Endothelial cell of umbilical vein (primary cell): ENCODE data around the gene CHST3. TPM values are rescaled to one million over a fixed set of nuclear protein-coding genes. Genes with fewer than 3 reads are reported as not detected.

ENCODE experiments used
- BruUV-seq: library from RNA; stranded (reverse); fragments of 400-500 nt; replicated peaks from 2 replicates; lab custom pipeline; 2021; lab: Mats Ljungman, UMichigan
- CTCF ChIA-PET: fragments of 300-600, 350-600 bp; sonication (Branson Sonifier 250); formaldehyde crosslinking; loops from one replicate; lab custom pipeline; 2021; ENCODE audit warnings: antibody characterized with exemption, inconsistent platforms; lab: Charles Lee
- POLR2A ChIA-PET: fragments of 300-600, 350-600 bp; sonication (Branson Sonifier 250); formaldehyde crosslinking; loops from one replicate; lab custom pipeline; 2021; ENCODE audit warnings: antibody characterized with exemption, inconsistent platforms; lab: Charles Lee
- DNase-seq: peaks from one replicate; pipeline ENCODE4 v3.0.0-alpha.2; 2011; ENCODE audit warnings: low read depth, low spot score
- FAIRE-seq: peaks from 2 replicates; lab custom pipeline; 2011; peaks lifted over from hg19 to GRCh38; lab: Jason Lieb, UNC
- H2AFZ ChIP-seq: 2 replicates; pipeline ENCODE4 v1.6.0; 2012; ENCODE audit warnings: low read depth, low read length, control low read depth, inconsistent platforms
- H3K27ac ChIP-seq: 2 replicates; pipeline ENCODE4 v1.5.1; 2011; ENCODE audit warnings: low read depth, mild to moderate bottlenecking, control low read depth, low read length, moderate library complexity; ENCODE audit not compliant: insufficient read depth
- H3K27me3 ChIP-seq, 2 experiments: 2 replicates each; pipeline versions ENCODE4 v1.6.0 to v1.6.1; 2011; ENCODE audit warnings: low read length in 2 of 2, mixed read lengths in 1 of 2; ENCODE audit not compliant: control insufficient read depth in 2 of 2, insufficient read depth in 2 of 2
- H3K36me3 ChIP-seq, 2 experiments: 2 replicates in 1 of 2; 3 replicates in 1 of 2; pipeline ENCODE4 v1.5.1; 2011; ENCODE audit warnings: low read length in 2 of 2, mild to moderate bottlenecking in 1 of 2, moderate library complexity in 1 of 2; ENCODE audit not compliant: control insufficient read depth in 2 of 2, insufficient read depth in 2 of 2; ENCODE audit errors: extremely low read depth in 1 of 2
- H3K4me1 ChIP-seq: 3 replicates; pipeline ENCODE4 v1.5.1; 2011; ENCODE audit warnings: mild to moderate bottlenecking, low read length; ENCODE audit not compliant: control insufficient read depth, insufficient read depth; ENCODE audit errors: extremely low read depth
- H3K4me2 ChIP-seq: 2 replicates; pipeline ENCODE4 v1.6.1; 2011; ENCODE audit warnings: low read length, control low read depth, mixed read lengths; ENCODE audit not compliant: insufficient read depth
- H3K4me3 ChIP-seq, 3 experiments: fragments of 200-600 bp in 1 of 3; sonication (generic), shearing (Covaris generic) in 1 of 3; replicated peaks in 1 of 3; 2 replicates each; pipeline ENCODE4 v1.5.1; 2011 to 2016; ENCODE audit warnings: control low read depth in 3 of 3, low read length in 3 of 3, mild to moderate bottlenecking in 2 of 3, inconsistent platforms in 1 of 3, low read depth in 1 of 3, moderate library complexity in 1 of 3; ENCODE audit not compliant: insufficient read depth in 1 of 3
- H3K79me2 ChIP-seq: 2 replicates; pipeline ENCODE4 v1.6.0; 2012; ENCODE audit warnings: low read length, inconsistent platforms; ENCODE audit not compliant: control insufficient read depth, insufficient read depth
- H3K9ac ChIP-seq: replicated peaks from 2 replicates; pipeline ENCODE3; 2011; ENCODE audit warnings: low read length, control low read depth; ENCODE audit not compliant: insufficient read depth; ENCODE audit errors: extremely low read depth
- H3K9me1 ChIP-seq: replicated peaks from 3 replicates; pipeline ENCODE4 v1.6.0; 2011; ENCODE audit warnings: mild to moderate bottlenecking, low read length; ENCODE audit not compliant: control insufficient read depth, insufficient read depth; ENCODE audit errors: extremely low read depth
- H3K9me3 ChIP-seq: replicated peaks from 2 replicates; pipeline ENCODE4 v1.5.1; 2012; ENCODE audit warnings: low read length, inconsistent platforms; ENCODE audit not compliant: control insufficient read depth, insufficient read depth
- H4K20me1 ChIP-seq: replicated peaks from 2 replicates; pipeline ENCODE3; 2011; ENCODE audit warnings: mild to moderate bottlenecking, low read length; ENCODE audit not compliant: control insufficient read depth, insufficient read depth; ENCODE audit errors: extremely low read depth
- CTCF ChIP-seq, 2 donors: IDR thresholded peaks; 1 replicate in 1 of 2; 2 replicates in 1 of 2; pipeline ENCODE4 v1.5.1; 2011; ENCODE audit warnings: low read length in 2 of 2, mild to moderate bottlenecking in 2 of 2, moderate library complexity in 2 of 2, control low read depth in 1 of 2, inconsistent platforms in 1 of 2, low read depth in 1 of 2; ENCODE audit not compliant: insufficient read depth in 1 of 2; ENCODE audit errors: extremely low read depth in 1 of 2
- EZH2 ChIP-seq: IDR thresholded peaks from 2 replicates; pipeline ENCODE4 v1.6.1; 2012; ENCODE audit warnings: borderline replicate concordance, low read depth, mild to moderate bottlenecking, moderate library complexity, low read length, inconsistent platforms; ENCODE audit not compliant: severe bottlenecking
- FOS ChIP-seq: IDR thresholded peaks from 2 replicates; pipeline ENCODE4 v1.6.1; 2011; ENCODE audit warnings: mild to moderate bottlenecking, low read length, moderate library complexity, borderline replicate concordance; ENCODE audit not compliant: insufficient read depth
- GATA2 ChIP-seq: IDR thresholded peaks from 2 replicates; pipeline ENCODE4 v1.7.0; 2011; ENCODE audit warnings: low read depth, mild to moderate bottlenecking, moderate library complexity, mixed read lengths, low read length; ENCODE audit not compliant: insufficient read length, insufficient read depth
- JUN ChIP-seq: IDR thresholded peaks from 2 replicates; pipeline ENCODE4 v1.6.1; 2011; ENCODE audit warnings: borderline replicate concordance, low read depth; ENCODE audit not compliant: insufficient read length, insufficient read depth
- MAX ChIP-seq: IDR thresholded peaks from 2 replicates; pipeline ENCODE4 v1.6.1; 2011; ENCODE audit not compliant: insufficient read depth, insufficient read length
- MYC ChIP-seq: IDR thresholded peaks from one replicate; pipeline ENCODE4 v1.6.1; 2011; ENCODE audit warnings: mild to moderate bottlenecking, low read depth, low read length
- POLR2A ChIP-seq: IDR thresholded peaks from 2 replicates; pipeline ENCODE4 v1.6.1; 2012; ENCODE audit warnings: low read depth, mild to moderate bottlenecking, control low read depth, low read length
- POLR2AphosphoS5 ChIP-seq: IDR thresholded peaks from 2 replicates; pipeline ENCODE4 v1.6.1; 2012; ENCODE audit warnings: low read depth, mild to moderate bottlenecking, control low read depth, low read length, moderate library complexity; ENCODE audit not compliant: insufficient read depth
- dilution Hi-C: fragments of 300-500 bp; cut with MboI; formaldehyde crosslinking; loops from one replicate; pipeline ENCODE4 v1.15.0; 2019; ENCODE audit warnings: low sequenced_read_pairs; ENCODE audit not compliant: extremely low pct_ligation_motif_present
- intact Hi-C: fragments of 100-400 bp; cut with micrococcal nuclease; formaldehyde crosslinking; loops from one replicate; pipeline ENCODE4 v1.10.0; 2022
- polyA plus RNA-seq, 4 experiments: library from polyadenylated mRNA; depleted of rRNA in 3 of 4; stranded (reverse) in 3 of 4; unstranded in 1 of 4; fragments of >200 nt; gene quantifications; 2 replicates each; pipeline versions ENCODE4 v1.2.1 to v1.2.3, GENCODE V29; 2011 to 2012; ENCODE audit warnings: missing spikeins in 1 of 4
- total RNA-seq: library from RNA; stranded (reverse); gene quantifications from 2 replicates; pipeline ENCODE4 v1.2.3, GENCODE V29; 2021

CHST3 gene
- total and polyA plus RNA-seq, 2 donors (not counting 3 experiments of a cell fraction or from before 2014, with no cell fraction given): 5.5 to 11.5 TPM

DNA sequence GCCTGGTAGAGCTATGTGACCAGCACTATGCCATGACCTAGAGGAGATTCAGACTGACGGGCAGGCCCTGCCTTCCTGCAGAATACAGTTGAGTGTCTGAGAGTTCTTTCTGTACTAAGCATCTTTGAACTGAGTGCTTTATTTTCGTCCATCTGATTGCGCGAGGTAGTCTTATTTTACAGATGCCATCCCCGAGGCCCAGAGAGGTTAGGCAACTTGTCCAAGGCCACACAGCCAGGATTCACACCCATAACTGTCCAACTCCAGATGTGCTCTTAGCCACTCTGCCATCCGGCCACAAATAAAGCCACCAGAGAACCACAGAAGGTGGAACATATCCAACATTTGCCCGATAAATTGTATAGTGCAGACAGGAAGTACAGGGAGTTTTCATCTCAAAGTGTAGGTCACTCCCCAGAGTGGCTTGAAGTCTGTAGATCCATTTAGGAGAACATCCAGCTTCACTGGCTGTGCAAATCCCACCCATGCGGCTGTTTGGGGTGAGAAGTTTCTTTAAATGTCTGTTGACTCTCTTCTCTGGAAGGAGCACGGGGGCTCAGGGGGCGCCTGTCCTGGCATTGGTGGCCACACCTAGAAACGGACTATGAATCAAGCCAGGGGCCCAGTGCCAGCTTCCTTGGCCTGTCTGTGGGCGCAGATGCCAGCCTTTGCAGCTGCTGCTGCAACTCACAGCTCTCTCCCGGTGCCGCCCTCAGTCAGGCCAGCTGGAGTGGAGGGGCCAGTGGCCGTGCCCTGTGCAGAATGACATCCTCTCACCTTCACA, 11.1 kb downstream of the CHST3 start:
- no peak overlapping the region for H3K4me2 ChIP-seq
- H3K4me1 ChIP-seq: peaks cover 51% of the 10 kb centered on the region
- no peak overlapping the region for H3K9ac ChIP-seq
- no peaks in the 10 kb centered on the region for H3K9me3 ChIP-seq
- intact Hi-C loops (loop anchor here (5.0 kb wide), 1 partner anchor 357 kb away; no protein-coding TSS in a partner anchor), dilution Hi-C loops (no loop called here)
- no TSS peak for BruUV-seq
- H3K27me3 ChIP-seq: no peaks in the 10 kb centered on the region
- no peak overlapping the region for H3K4me3 ChIP-seq
- CTCF ChIA-PET: interaction anchor here (0.5 to 7.2 kb wide), 8 partner anchors 11 to 79 kb away, joined by 3 to 57 read pairs (median 4); partner anchors contain the start of gene CHST3
- H4K20me1 ChIP-seq: no peaks in the 10 kb centered on the region
- peak overlapping the region; percentile 16 for H3K27ac ChIP-seq
- H3K9me1 ChIP-seq: no peaks in the 10 kb centered on the region
- TF ChIP-seq JUN: no peak
- no peak for TF ChIP-seq EZH2
- TF ChIP-seq FOS: no peak
- TF ChIP-seq MAX: no peak
- TF ChIP-seq GATA2: no peak
- no peak for TF ChIP-seq POLR2A
- TF ChIP-seq POLR2AphosphoS5: no peak
- no peak for TF ChIP-seq CTCF (IDR thresholded peaks at IDR 0.05; ENCODE audit: extremely low read depth in 1 of 2, insufficient read depth in 1 of 2, low read depth in 1 of 2, low read length in 2 of 2)
- TF ChIP-seq MYC: no peak
- no peak for DNase-seq
- H2AFZ ChIP-seq: no peak overlapping the region
- FAIRE-seq: peak; percentile 69
- POLR2A ChIA-PET: no interaction called here
- no peaks in the 10 kb centered on the region for H3K36me3 ChIP-seq
- peaks cover 13% of the 10 kb centered on the region for H3K79me2 ChIP-seq
